Heart right ventricle (tissue), 16 donors: ENCODE measurements around the gene GAL3ST2. TPM values are rescaled to one million over a fixed set of nuclear protein-coding genes. Genes with fewer than 3 reads are reported as not detected.

ENCODE experiments used
- ATAC-seq, 8 donors: fragments of 200-7000 bp; cut with Tn5 transposase; one replicate each; pipeline ENCODE4 v1.9.1; 2020; ENCODE audit warnings: mild to moderate bottlenecking in 8 of 8, moderate library complexity in 8 of 8, moderate number of reproducible peaks in 1 of 8
- DNase-seq, 2 donors: peaks; one replicate each; pipeline ENCODE4 v3.0.0-alpha.2; 2020
- H3K27ac ChIP-seq, 10 donors: fragments of 200-600 bp; sonication (generic) in 2 of 10; one replicate each; pipeline versions ENCODE4 v1.5.0 to v1.8.0; 2020 to 2022; ENCODE audit warnings: mild to moderate bottlenecking in 3 of 10
- H3K27me3 ChIP-seq, 7 donors: fragments of 200-600 bp; one replicate each; pipeline ENCODE4 v1.8.0; 2021 to 2022; ENCODE audit warnings: mild to moderate bottlenecking in 2 of 7
- H3K36me3 ChIP-seq, 9 donors: fragments of 200-600 bp; sonication (generic) in 1 of 9; one replicate each; pipeline versions ENCODE4 v1.5.0 to v1.8.0; 2020 to 2022; ENCODE audit warnings: mild to moderate bottlenecking in 2 of 9
- H3K4me1 ChIP-seq, 9 donors: fragments of 200-600 bp; sonication (generic) in 1 of 9; one replicate each; pipeline versions ENCODE4 v1.5.0 to v1.8.0; 2020 to 2022; ENCODE audit warnings: mild to moderate bottlenecking in 4 of 9
- H3K4me3 ChIP-seq, 10 donors: fragments of 200-600 bp; sonication (generic) in 2 of 10; one replicate each; pipeline versions ENCODE4 v1.5.0 to v1.8.0; 2020 to 2022; ENCODE audit warnings: mild to moderate bottlenecking in 7 of 10, moderate library complexity in 2 of 10
- H3K9me3 ChIP-seq, 11 donors: fragments of 200-600 bp in 10 of 11; sonication (generic) in 2 of 11; one replicate each; pipeline versions ENCODE4 v1.5.0 to v1.8.0; 2013 to 2022; ENCODE audit warnings: mild to moderate bottlenecking in 2 of 11, control low read depth in 1 of 11, moderate library complexity in 1 of 11
- CTCF ChIP-seq, 9 donors: fragments of 200-600 bp; sonication (generic) in 2 of 9; IDR thresholded peaks; one replicate each; pipeline versions ENCODE4 v1.5.0 to v1.8.0; 2021 to 2022; ENCODE audit warnings: antibody characterized with exemption in 9 of 9, mild to moderate bottlenecking in 5 of 9, moderate library complexity in 1 of 9
- WGBS, 2 donors: extraction: QIAGEN DNeasy Blood & Tissue Kit; methylation state at CpG; one replicate each; pipeline ENCODE4 v1.1.7; 2013; ENCODE audit warnings: inconsistent platforms in 1 of 2; 5-methylcytosine and 5-hydroxymethylcytosine counted together
- intact Hi-C, 10 donors: fragments of 100-400 bp; cut with DNase I; formaldehyde crosslinking; loops; one replicate each; pipeline versions ENCODE4 v1.11.1 to v1.14.2; 2022
- polyA plus RNA-seq, 2 donors: library from polyadenylated mRNA; stranded (reverse); fragments of 200-250 nt; gene quantifications; one replicate each; pipeline ENCODE4 v1.2.3, GENCODE V29; 2013
- total RNA-seq, 10 donors: library from RNA; stranded (reverse); fragmentation: NEBNext Ultra II Directional in 3 of 10; extraction: Animal tissue kit (Norgen Biotek cat#: 25700) in 3 of 10; gene quantifications; one replicate each; pipeline versions ENCODE4 v1.2.1 to v1.2.4, GENCODE V29; 2021 to 2023
- donor health status: Arrhythmogenic right ventricular cardiomyopathy.
- donor health status: ischemic (EF 13 %, LVEDD 7.1; RV severe dilation, severe dysfunction).
- donor health status: healthy with polysubstance abuse.
- donor health status: DM: no; HTN: yes; CAD: no.
- donor health status: DM: no; HTN: no; CAD: no.
- donor health status: ischemic (EF 25% LVEDD 6.9; RV normal size, moderate dysfunction).
- donor health status: ischemic (EF 25% LVEDD 5.7; RV mildly dilated, moderate dysfunction).
- donor health status: healthy.
- donor health status: DM: yes; HTN: yes; CAD: no.
- donor health status: Ischemic cardiomyopathy.
- donor health status: ischemic (EF 35%, LVEDD 5.7; RV mildly dilated, moderate dysfunction).
- donor health status: nonischemic (EF 11% LVEDD 7.7; RV severe dilation, severe dysfunction).
- donor health status: DM: yes; HTN: yes; CAD: no.
- donor health status: PGD.
- donor health status: ischemic (EF 29% LVEDD 5.4; RV normal size, mild dysfunction).
- donor health status: nonischemic (EF 23%, LVEDD 6.1; RV moderate dilation, normal function).

Gene GAL3ST2
- total and polyA plus RNA-seq, 12 donors: 0.19 to 0.28 (median 0.23) TPM; not detected in 9

GRCh38 chr2:241743620-241744019 is 33.0 kb upstream of the GAL3ST2 start:
- intact Hi-C loops: no loop called here
- no peak overlapping the region for H3K4me3 ChIP-seq
- H3K9me3 ChIP-seq: peaks cover 0 to 6% (median 0%) of the 10 kb centered on the region in 11 donors
- H3K27ac ChIP-seq: no peak overlapping the region
- peaks cover 0 to 49% (median 9%) of the 10 kb centered on the region in 9 donors for H3K36me3 ChIP-seq
- no peak for ATAC-seq
- 91 to 95% methylated on average over 16 of the region's 16 CpGs for WGBS, 2 donors
- no peak for DNase-seq
- H3K27me3 ChIP-seq: no peaks in the 10 kb centered on the region
- TF ChIP-seq CTCF (IDR thresholded peaks at IDR 0.05): no peak
- peaks cover 0 to 10% (median 0%) of the 10 kb centered on the region in 9 donors for H3K4me1 ChIP-seq

- Histone ChIP-seq H3K27ac (no peak overlapping the region), H3K9me3 (peaks cover 0 to 6% (median 0%) of the 10 kb centered on the region in 11 donors), H3K36me3 (peaks cover 0 to 54% (median 9%) of the 10 kb centered on the region in 9 donors), H3K4me1 (peaks cover 0 to 10% (median 0%) of the 10 kb centered on the region in 9 donors), H3K4me3 (no peak overlapping the region), H3K27me3 (no peaks in the 10 kb centered on the region)
- no peak for TF ChIP-seq CTCF (IDR thresholded peaks at IDR 0.05)
- 92 to 98% methylated on average over 24 of the region's 24 CpGs for WGBS, 2 donors
- DNase-seq: no peak
- peak in 1 of 8 donors; percentile 12 for ATAC-seq
- intact Hi-C loops: no loop called here
Observed at GRCh38 chr2:241744028-241744754, 32.4 kb upstream of the GAL3ST2 start.

GRCh38 chr2:241745276-241745675 is 31.3 kb upstream of the GAL3ST2 start:
- H3K36me3 ChIP-seq: peaks cover 0 to 61% (median 9%) of the 10 kb centered on the region in 9 donors
- H3K27me3 ChIP-seq: no peaks in the 10 kb centered on the region
- H3K27ac ChIP-seq: no peak overlapping the region
- ATAC-seq: no peak
- DNase-seq: no peak
- intact Hi-C loops: no loop called here
- 90 to 95% methylated on average over 13 of the region's 13 CpGs for WGBS, 2 donors
- peaks cover 0 to 8% (median 2%) of the 10 kb centered on the region in 9 donors for H3K4me1 ChIP-seq
- H3K9me3 ChIP-seq: peaks cover 0 to 6% (median 0%) of the 10 kb centered on the region in 11 donors
- no peak overlapping the region for H3K4me3 ChIP-seq
- no peak for TF ChIP-seq CTCF (IDR thresholded peaks at IDR 0.05)

- Histone ChIP-seq H3K9me3 (peaks cover 0 to 6% (median 0%) of the 10 kb centered on the region in 11 donors), H3K4me1 (peaks cover 0 to 13% (median 5%) of the 10 kb centered on the region in 9 donors), H3K27me3 (no peaks in the 10 kb centered on the region), H3K36me3 (peaks cover 0 to 64% (median 9%) of the 10 kb centered on the region in 9 donors), H3K4me3 (no peak overlapping the region), H3K27ac (no peak overlapping the region)
- ATAC-seq: no peak
- WGBS, 2 donors: 97% methylated on average over 4 of the region's 4 CpGs
- TF ChIP-seq CTCF (IDR thresholded peaks at IDR 0.05): no peak
- intact Hi-C loops: no loop called here
- DNase-seq: no peak
Observed at GRCh38 chr2:241746084-241746483, 30.5 kb upstream of the GAL3ST2 start.
